ENCODE results near the gene MTCL1. TPM values are rescaled to one million over a fixed set of nuclear protein-coding genes. Genes with fewer than 3 reads are reported as not detected.

Gene MTCL1
- total RNA-seq, 1 donor from 2014 or later: 48.7 TPM

DNA sequence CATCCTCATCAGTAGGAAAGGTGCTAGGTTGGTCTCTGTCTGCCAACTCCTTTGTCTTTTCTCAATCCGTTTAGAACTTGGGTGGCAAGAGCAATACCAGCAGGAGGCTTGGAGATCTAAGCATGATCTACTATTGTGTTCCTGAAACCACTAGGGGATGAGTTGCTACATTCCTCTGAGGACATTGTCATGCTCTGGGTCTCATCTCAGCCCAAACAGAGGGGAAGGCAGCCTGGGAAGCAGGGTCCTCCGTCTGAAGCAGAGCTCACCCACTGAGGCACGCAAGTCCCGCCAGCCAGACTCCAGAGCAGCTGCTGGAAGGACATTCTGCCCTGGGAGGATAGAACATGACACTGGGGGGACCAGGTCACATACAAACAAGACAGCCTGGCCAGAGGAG is 162.9 kb downstream of the MTCL1 start:
- no peaks in the 10 kb centered on the region for H3K27me3 Mint-ChIP-seq
- TF ChIP-seq, protein P1, sequence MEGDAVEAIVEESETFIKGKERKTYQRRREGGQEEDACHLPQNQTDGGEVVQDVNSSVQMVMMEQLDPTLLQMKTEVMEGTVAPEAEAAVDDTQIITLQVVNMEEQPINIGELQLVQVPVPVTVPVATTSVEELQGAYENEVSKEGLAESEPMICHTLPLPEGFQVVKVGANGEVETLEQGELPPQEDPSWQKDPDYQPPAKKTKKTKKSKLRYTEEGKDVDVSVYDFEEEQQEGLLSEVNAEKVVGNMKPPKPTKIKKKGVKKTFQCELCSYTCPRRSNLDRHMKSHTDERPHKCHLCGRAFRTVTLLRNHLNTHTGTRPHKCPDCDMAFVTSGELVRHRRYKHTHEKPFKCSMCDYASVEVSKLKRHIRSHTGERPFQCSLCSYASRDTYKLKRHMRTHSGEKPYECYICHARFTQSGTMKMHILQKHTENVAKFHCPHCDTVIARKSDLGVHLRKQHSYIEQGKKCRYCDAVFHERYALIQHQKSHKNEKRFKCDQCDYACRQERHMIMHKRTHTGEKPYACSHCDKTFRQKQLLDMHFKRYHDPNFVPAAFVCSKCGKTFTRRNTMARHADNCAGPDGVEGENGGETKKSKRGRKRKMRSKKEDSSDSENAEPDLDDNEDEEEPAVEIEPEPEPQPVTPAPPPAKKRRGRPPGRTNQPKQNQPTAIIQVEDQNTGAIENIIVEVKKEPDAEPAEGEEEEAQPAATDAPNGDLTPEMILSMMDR (conservative IDR thresholded peaks at IDR 0.05): no peak
- no peak overlapping the region for H3K4me3 Mint-ChIP-seq
- H3K27ac Mint-ChIP-seq: no peak overlapping the region
- peaks cover 5% of the 10 kb centered on the region for H3K4me1 Mint-ChIP-seq (ENCODE audit: unreplicated experiment)
- H3K9me3 Mint-ChIP-seq: no peaks in the 10 kb centered on the region
- H3K36me3 Mint-ChIP-seq: no peaks in the 10 kb centered on the region
- no peak for DNase-seq (ENCODE audit: extremely low spot score, unreplicated experiment)

DNA sequence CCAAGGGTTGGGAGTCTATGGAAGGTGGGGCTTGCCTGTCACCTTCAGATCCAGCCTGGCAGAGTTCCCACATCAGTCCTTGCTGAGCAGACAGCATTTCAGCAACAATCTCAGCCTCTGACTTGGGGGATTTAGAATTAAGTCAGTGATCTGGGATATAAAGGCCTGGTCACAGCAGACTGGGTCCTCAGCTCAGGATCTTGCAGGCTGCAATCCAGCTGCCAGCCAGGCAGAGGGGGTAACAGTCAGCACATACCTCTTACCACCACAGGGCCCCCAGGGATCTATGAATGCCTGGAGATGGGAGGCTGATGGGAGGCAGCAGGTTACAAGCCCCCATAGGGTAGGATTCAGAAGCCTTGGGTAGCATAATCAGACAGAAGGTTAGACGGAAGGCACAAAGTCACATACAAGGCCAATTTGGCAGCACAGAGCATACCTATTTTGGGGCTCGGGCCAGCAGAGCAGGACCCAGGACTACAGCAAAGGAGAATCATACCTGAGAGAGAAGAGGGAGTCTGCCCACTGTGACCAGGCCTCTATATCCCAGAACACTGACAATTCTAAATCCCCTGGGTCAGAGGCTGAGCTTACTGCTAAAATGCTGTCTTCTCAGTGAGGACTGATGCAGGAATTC is 163.5 kb downstream of the MTCL1 start:
- TF ChIP-seq, protein P1 (conservative IDR thresholded peaks at IDR 0.05): no peak
- no peaks in the 10 kb centered on the region for H3K9me3 Mint-ChIP-seq

DNA sequence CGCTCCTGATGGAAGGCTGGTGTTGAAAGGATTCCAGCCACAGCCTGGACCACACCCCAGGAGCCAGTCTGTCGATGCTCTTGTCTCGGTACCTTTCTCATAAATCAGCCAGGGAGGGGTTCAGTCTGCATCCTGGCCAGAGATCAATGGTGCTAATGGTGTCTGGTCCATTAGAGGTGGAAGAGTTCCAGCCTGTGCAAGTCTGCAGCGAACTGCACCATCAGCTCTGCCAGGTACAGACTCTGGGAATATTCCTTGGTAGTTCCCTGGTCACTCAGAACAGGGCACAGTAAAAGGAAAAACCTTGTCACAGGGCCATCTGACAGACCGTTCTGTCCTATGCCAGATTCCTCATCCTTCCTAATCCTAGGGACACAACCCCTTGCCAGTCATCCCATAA is 164.3 kb downstream of the MTCL1 start:
- no peaks in the 10 kb centered on the region for H3K36me3 Mint-ChIP-seq
- no peak for DNase-seq (ENCODE audit: extremely low spot score, unreplicated experiment)

More for the DNA sequence above, 163.5 kb downstream of the MTCL1 start:
- Mint-ChIP-seq H3K27me3 (no peaks in the 10 kb centered on the region), H3K27ac (no peak overlapping the region), H3K4me1 (ENCODE audit: unreplicated experiment) (peaks cover 5% of the 10 kb centered on the region), H3K4me3 (no peak overlapping the region), H3K36me3 (no peaks in the 10 kb centered on the region)
- no peak for DNase-seq (ENCODE audit: extremely low spot score, unreplicated experiment)

DNA sequence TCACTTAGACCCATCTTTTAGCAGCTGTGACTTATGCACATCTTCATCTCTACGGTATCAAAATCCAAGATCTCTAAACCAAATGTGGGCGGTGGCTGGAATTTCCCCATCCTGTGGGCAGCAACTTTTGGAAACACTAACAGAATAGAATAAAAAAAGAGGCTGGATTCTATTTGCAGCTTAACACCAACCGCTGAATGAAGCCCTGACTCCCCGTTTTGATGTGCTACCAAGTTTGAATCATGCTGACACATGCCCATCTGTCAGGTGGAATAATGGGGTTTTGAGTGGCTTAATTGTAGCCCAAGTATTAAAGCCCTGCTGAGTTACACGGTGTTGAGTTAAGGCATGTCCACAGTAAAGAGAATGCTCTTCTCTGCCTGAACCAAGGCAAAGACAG is 165.2 kb downstream of the MTCL1 start:
- H3K36me3 Mint-ChIP-seq: no peaks in the 10 kb centered on the region
- H3K27ac Mint-ChIP-seq: no peak overlapping the region
- H3K27me3 Mint-ChIP-seq: no peaks in the 10 kb centered on the region
- H3K9me3 Mint-ChIP-seq: no peaks in the 10 kb centered on the region
- H3K4me1 Mint-ChIP-seq (ENCODE audit: unreplicated experiment): peaks cover 5% of the 10 kb centered on the region
- DNase-seq (ENCODE audit: extremely low spot score, unreplicated experiment): no peak
- no peak overlapping the region for H3K4me3 Mint-ChIP-seq
- TF ChIP-seq, protein P1 (conservative IDR thresholded peaks at IDR 0.05): no peak

More for the DNA sequence above, 164.3 kb downstream of the MTCL1 start:
- H3K9me3 Mint-ChIP-seq: no peaks in the 10 kb centered on the region
- no peaks in the 10 kb centered on the region for H3K27me3 Mint-ChIP-seq
- H3K4me3 Mint-ChIP-seq: no peak overlapping the region
- peaks cover 5% of the 10 kb centered on the region for H3K4me1 Mint-ChIP-seq (ENCODE audit: unreplicated experiment)
- H3K27ac Mint-ChIP-seq: no peak overlapping the region
- TF ChIP-seq, protein P1 (conservative IDR thresholded peaks at IDR 0.05): no peak

DNA sequence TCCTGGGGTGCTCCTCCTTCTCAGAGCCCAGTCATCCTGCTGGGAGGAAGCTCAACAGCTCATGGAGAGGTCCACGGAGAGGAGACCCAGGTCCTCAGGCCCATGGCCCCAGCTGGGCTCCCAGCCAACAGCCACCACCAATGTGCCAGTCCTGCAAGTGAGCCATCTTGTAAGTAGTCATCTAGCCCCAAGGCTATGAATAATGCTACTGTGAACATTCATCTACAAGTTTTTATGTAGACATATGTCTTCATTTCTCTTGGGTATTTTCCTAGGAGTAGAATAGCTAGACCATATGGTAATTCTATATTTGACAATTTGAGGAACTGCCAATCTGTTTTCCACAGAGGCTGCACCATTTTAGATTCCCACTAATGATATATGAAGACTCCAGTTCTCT is 166.1 kb downstream of the MTCL1 start:
- H3K27ac Mint-ChIP-seq: no peak overlapping the region
- no peak overlapping the region for H3K4me3 Mint-ChIP-seq
- no peaks in the 10 kb centered on the region for H3K27me3 Mint-ChIP-seq
- no peaks in the 10 kb centered on the region for H3K36me3 Mint-ChIP-seq
- TF ChIP-seq, protein P1 (conservative IDR thresholded peaks at IDR 0.05): no peak
- H3K4me1 Mint-ChIP-seq (ENCODE audit: unreplicated experiment): no peaks in the 10 kb centered on the region
- no peak for DNase-seq (ENCODE audit: extremely low spot score, unreplicated experiment)
- H3K9me3 Mint-ChIP-seq: no peaks in the 10 kb centered on the region
